Ovary (tissue), 3 donors: ENCODE data around the gene PSMB7.

Experiments used
- EP300 ChIP-seq: sonication (generic); formaldehyde crosslinking; IDR thresholded peaks from one replicate; pipeline ENCODE4 v1.6.1; 2017; ENCODE audit warnings: antibody characterized with exemption
- POLR2A ChIP-seq: fragments of 450-650 bp; IDR thresholded peaks from one replicate; pipeline ENCODE4 v1.6.1; 2017; ENCODE audit warnings: antibody characterized with exemption, mild to moderate bottlenecking, moderate library complexity
- TF ChIP-seq, protein P1 (sequence below), 3 donors: fragments of 450-650 bp in 2 of 3; fragments of 200-600 bp in 1 of 3; IDR thresholded peaks; one replicate each; pipeline versions ENCODE4 v1.5.1 to v1.8.0; 2016 to 2022; ENCODE audit warnings: antibody characterized with exemption in 3 of 3, mild to moderate bottlenecking in 1 of 3
- donor health status: DM: no; HTN: no; CAD: no.

DNA sequence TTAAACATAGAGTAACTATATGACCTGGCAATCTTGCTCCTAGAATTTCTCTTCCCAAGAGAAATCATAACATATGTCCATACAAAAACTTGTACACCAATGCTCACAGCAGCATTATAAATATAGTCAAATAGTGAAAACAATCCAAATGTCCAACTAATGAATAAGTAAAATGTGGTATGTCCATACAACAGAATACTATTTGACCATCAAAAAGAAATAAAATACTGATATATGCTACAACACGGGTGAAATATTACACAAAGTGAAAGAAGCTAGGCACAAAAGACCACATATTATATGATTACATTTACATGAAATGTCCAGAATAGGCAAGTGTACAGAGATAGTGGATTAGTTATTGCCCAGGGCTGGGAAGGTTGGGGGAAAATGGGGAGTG, 41.4 kb downstream of the PSMB7 start:
- TF ChIP-seq, protein P1, sequence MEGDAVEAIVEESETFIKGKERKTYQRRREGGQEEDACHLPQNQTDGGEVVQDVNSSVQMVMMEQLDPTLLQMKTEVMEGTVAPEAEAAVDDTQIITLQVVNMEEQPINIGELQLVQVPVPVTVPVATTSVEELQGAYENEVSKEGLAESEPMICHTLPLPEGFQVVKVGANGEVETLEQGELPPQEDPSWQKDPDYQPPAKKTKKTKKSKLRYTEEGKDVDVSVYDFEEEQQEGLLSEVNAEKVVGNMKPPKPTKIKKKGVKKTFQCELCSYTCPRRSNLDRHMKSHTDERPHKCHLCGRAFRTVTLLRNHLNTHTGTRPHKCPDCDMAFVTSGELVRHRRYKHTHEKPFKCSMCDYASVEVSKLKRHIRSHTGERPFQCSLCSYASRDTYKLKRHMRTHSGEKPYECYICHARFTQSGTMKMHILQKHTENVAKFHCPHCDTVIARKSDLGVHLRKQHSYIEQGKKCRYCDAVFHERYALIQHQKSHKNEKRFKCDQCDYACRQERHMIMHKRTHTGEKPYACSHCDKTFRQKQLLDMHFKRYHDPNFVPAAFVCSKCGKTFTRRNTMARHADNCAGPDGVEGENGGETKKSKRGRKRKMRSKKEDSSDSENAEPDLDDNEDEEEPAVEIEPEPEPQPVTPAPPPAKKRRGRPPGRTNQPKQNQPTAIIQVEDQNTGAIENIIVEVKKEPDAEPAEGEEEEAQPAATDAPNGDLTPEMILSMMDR (IDR thresholded peaks at IDR 0.05): no peak
- TF ChIP-seq POLR2A (no peak), EP300 (no peak)
